PC-9 (cell line): ENCODE measurements around the gene ADISSP. TPM values are rescaled to one million over a fixed set of nuclear protein-coding genes. Genes with fewer than 3 reads are reported as not detected.
A peak's percentile ranks its signal among the peaks of the same experiment; 100 is the strongest.

Experiments
- BruUV-seq: library from RNA; stranded (reverse); fragments of 400-500 nt; replicated peaks from 2 replicates; lab custom pipeline; 2021; lab: Mats Ljungman, UMichigan
- CTCF ChIA-PET: fragments of 300-600 bp; sonication (Branson Sonifier 250); formaldehyde crosslinking; loops from one replicate; lab custom pipeline; 2022; ENCODE audit warnings: antibody characterized with exemption; lab: Charles Lee
- POLR2A ChIA-PET: fragments of 300-600 bp; sonication (Branson Sonifier 250); formaldehyde crosslinking; loops from one replicate; lab custom pipeline; 2022; ENCODE audit warnings: antibody characterized with exemption; ENCODE audit not compliant: unreplicated experiment; lab: Charles Lee
- DNase-seq, 2 experiments: peaks; one replicate each; pipeline versions ENCODE4 v3.0.0 to v3.0.0-alpha.2; 2015 to 2022; ENCODE audit warnings: mixed read lengths in 1 of 2
- H2AFZ ChIP-seq: fragments of 200-600 bp; sonication (generic); 2 replicates; pipeline ENCODE4 v1.8.1; 2017; ENCODE audit warnings: antibody characterized with exemption
- H3F3A ChIP-seq: fragments of 200-600 bp; sonication (generic); 2 replicates; pipeline ENCODE4 v1.8.1; 2017; ENCODE audit warnings: antibody characterized with exemption, mild to moderate bottlenecking, low read depth; ENCODE audit not compliant: insufficient read depth
- H3K27ac ChIP-seq: fragments of 200-600 bp; sonication (generic); 2 replicates; pipeline ENCODE4 v1.6.1; 2016; ENCODE audit warnings: mixed run types
- H3K27me3 ChIP-seq: fragments of 200-600 bp; sonication (generic); 2 replicates; pipeline ENCODE4 v1.6.1; 2016; ENCODE audit warnings: low read depth, mixed run types; ENCODE audit not compliant: insufficient read depth
- H3K36me3 ChIP-seq: fragments of 200-600 bp; sonication (generic); 2 replicates; pipeline ENCODE4 v1.6.1; 2016; ENCODE audit warnings: low read depth, mixed run types
- H3K4me1 ChIP-seq: fragments of 200-600 bp; sonication (generic); replicated peaks from 2 replicates; pipeline ENCODE4 v1.6.1; 2016; ENCODE audit warnings: mixed run types; ENCODE audit not compliant: insufficient read depth
- H3K4me2 ChIP-seq: fragments of 200-600 bp; sonication (generic); 2 replicates; pipeline ENCODE4 v1.6.1; 2017; ENCODE audit warnings: mixed run types
- H3K4me3 ChIP-seq: fragments of 200-600 bp; sonication (generic); 2 replicates; pipeline ENCODE4 v1.6.1; 2016; ENCODE audit warnings: mixed run types
- H3K79me2 ChIP-seq: fragments of 200-600 bp; sonication (generic); 2 replicates; pipeline ENCODE4 v1.6.1; 2017; ENCODE audit warnings: low read depth, mixed run types
- H3K9me2 ChIP-seq: fragments of 200-600 bp; sonication (generic); 2 replicates; pipeline ENCODE4 v1.8.1; 2017; ENCODE audit warnings: mild to moderate bottlenecking; ENCODE audit not compliant: insufficient read depth
- H3K9me3 ChIP-seq: fragments of 200-600 bp; sonication (generic); 2 replicates; pipeline ENCODE4 v1.8.1; 2016; ENCODE audit warnings: low read depth; ENCODE audit not compliant: insufficient read depth
- H4K20me1 ChIP-seq: fragments of 200-600 bp; sonication (generic); 2 replicates; pipeline ENCODE4 v1.8.1; 2017; ENCODE audit not compliant: insufficient read depth
- EZH2 ChIP-seq: fragments of 200-600 bp; sonication (generic); IDR thresholded peaks from 2 replicates; pipeline ENCODE4 v1.8.0; 2017; ENCODE audit warnings: antibody characterized with exemption, low read depth
- intact Hi-C: fragments of 100-400 bp; cut with micrococcal nuclease; formaldehyde crosslinking; loops from one replicate; pipeline ENCODE4 v1.10.0; 2022; ENCODE audit not compliant: unreplicated experiment
- total RNA-seq: library from RNA; stranded (reverse); gene quantifications from 2 replicates; pipeline ENCODE4 v1.2.3, GENCODE V29; 2021
- TF ChIP-seq, protein P1 (sequence below): fragments of 200-600 bp; sonication (generic); conservative IDR thresholded peaks from 2 replicates; pipeline ENCODE4 v1.6.1; 2017; ENCODE audit warnings: mixed run types, antibody characterized with exemption, mild to moderate bottlenecking, moderate library complexity

ADISSP gene
- total RNA-seq, 1 experiment from 2014 or later = 86.9 TPM

DNA sequence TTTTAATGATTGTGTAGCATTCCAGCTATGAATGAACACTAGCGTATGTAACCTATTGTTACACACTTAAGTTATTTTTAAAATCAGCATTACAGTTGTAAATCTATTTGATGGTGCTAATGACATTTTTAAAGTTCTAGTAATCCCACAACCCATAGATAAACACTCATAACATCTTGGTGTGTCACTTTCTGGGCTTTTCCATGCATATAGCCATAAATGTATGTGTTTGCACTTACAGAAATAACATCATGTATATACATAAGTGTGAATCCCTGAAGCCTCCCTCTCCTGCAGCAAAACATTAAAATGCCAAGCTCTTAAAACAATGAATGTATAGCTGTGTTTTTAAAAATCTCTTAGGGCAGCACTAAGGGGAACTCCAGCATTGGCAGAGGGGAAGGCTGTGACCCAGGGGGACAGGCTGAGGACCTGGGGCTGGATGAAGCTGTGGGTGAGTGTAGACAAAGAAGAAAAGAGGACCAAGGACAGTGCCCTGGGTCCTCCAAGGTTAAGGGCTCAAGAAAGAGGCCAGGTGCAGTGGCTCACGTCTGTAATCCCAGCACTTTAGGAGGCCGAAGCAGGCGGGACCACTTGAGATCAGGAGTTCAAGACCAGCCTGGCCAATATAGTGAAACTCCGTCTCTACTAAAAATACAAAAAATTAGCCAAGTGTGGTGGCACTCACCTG, 19.9 kb upstream of the ADISSP start:
- no peaks in the 10 kb centered on the region for H3K9me2 ChIP-seq
- TSS peak; percentile 58 for BruUV-seq
- peaks cover 14% of the 10 kb centered on the region for H3F3A ChIP-seq
- peaks cover 36% of the 10 kb centered on the region for H3K4me1 ChIP-seq
- DNase-seq = no peak
- peak overlapping the region; percentile 87 for H3K4me2 ChIP-seq
- H3K27me3 ChIP-seq = no peaks in the 10 kb centered on the region
- peak overlapping the region; percentile 82 for H2AFZ ChIP-seq
- H3K27ac ChIP-seq = no peak overlapping the region
- ChIA-PET POLR2A (interaction anchor here (0.6 kb wide), 3 partner anchors 8 to 83 kb away, joined by 3 to 15 read pairs (median 3); partner anchors contain the start of gene CDC25B), CTCF (interaction anchor here (0.6 to 2.1 kb wide), 6 partner anchors 19 to 63 kb away, joined by 3 to 12 read pairs (median 6); partner anchors contain the start of gene AP5S1)
- no peak for TF ChIP-seq EZH2
- TF ChIP-seq, protein P1, sequence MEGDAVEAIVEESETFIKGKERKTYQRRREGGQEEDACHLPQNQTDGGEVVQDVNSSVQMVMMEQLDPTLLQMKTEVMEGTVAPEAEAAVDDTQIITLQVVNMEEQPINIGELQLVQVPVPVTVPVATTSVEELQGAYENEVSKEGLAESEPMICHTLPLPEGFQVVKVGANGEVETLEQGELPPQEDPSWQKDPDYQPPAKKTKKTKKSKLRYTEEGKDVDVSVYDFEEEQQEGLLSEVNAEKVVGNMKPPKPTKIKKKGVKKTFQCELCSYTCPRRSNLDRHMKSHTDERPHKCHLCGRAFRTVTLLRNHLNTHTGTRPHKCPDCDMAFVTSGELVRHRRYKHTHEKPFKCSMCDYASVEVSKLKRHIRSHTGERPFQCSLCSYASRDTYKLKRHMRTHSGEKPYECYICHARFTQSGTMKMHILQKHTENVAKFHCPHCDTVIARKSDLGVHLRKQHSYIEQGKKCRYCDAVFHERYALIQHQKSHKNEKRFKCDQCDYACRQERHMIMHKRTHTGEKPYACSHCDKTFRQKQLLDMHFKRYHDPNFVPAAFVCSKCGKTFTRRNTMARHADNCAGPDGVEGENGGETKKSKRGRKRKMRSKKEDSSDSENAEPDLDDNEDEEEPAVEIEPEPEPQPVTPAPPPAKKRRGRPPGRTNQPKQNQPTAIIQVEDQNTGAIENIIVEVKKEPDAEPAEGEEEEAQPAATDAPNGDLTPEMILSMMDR = no peak
- peaks cover 30% of the 10 kb centered on the region for H4K20me1 ChIP-seq
- H3K36me3 ChIP-seq = no peaks in the 10 kb centered on the region
- H3K79me2 ChIP-seq = peaks cover 34% of the 10 kb centered on the region
- intact Hi-C loops = loop anchor here (2.0 to 10.0 kb wide), 3 partner anchors 59 to 317 kb away; partner anchors contain the start of genes MAVS and RNF24
- H3K4me3 ChIP-seq = peak overlapping the region; percentile 62
- H3K9me3 ChIP-seq = no peaks in the 10 kb centered on the region

DNA sequence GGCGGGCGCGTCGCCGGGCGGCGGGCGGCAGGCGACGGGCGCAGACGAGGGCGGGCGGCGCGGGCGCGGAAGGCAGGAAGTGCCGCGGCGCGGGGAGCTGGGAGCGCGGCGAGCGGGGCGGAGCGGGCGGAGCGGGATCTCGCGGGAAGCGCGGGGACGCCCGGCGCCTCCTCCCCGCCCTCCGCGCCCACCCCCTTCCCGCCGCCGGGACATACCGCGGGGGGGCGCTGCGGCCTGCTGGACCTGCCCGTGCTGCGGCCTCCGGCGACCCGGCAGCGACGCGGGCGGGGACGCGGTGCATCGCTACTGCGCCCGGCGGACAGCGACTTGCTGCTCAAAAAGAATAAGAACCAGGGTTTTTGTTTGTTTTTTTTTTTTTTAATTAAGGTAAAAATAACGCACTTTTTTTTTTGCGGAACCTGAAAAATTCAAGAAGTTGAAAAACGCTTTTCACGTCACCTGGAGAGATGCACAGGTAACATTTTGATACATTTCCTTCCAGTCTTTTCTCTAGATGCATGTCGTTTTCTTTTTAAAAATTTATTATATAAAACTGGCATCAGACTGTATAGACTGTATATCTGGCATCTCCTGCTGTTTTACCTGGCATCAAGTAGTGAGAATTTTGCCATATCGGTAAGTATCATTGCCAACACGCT, 19.2 kb upstream of the ADISSP start, which contains the start of gene CENPB:
CENPB (minus strand) TSS at position 76 of the 659 bp plus-strand sequence. CDS start 257 bp downstream, outside the sequence.
- Histone ChIP-seq H3K27ac (no peak within 1 kb of the TSS), H4K20me1 (peaks cover 34% of the 10 kb centered on the region), H3K27me3 (no peaks in the 10 kb centered on the region), H3K36me3 (no peaks in the 10 kb centered on the region), H3K4me1 (peaks cover 36% of the 10 kb centered on the region), H2AFZ (peak within 1 kb of the TSS; percentile 82), H3K79me2 (peaks cover 34% of the 10 kb centered on the region), H3K4me3 (peak within 1 kb of the TSS; percentile 68), H3F3A (peaks cover 21% of the 10 kb centered on the region), H3K9me2 (no peaks in the 10 kb centered on the region), H3K9me3 (no peaks in the 10 kb centered on the region), H3K4me2 (peak within 1 kb of the TSS; percentile 97)
- TF ChIP-seq, protein P1 = peak; percentile 56; the same call in 1 of the 2 replicates
- TF ChIP-seq EZH2 = no peak
- intact Hi-C loops = loop anchor here (1.0 to 10.0 kb wide), 5 partner anchors 34 to 318 kb away; partner anchors contain the start of genes AP5S1, MAVS and RNF24
- CTCF ChIA-PET = interaction anchor here (0.6 to 2.1 kb wide), 5 partner anchors 18 to 62 kb away, joined by 4 to 12 read pairs (median 6); partner anchors contain the start of gene AP5S1
- POLR2A ChIA-PET = interaction anchor here (0.6 to 1.0 kb wide), 7 partner anchors 9 to 136 kb away, joined by 3 to 15 read pairs (median 4); partner anchors contain the start of gene ADISSP
- DNase-seq = peak; percentile 59 to 96
- no TSS peak for BruUV-seq

DNA sequence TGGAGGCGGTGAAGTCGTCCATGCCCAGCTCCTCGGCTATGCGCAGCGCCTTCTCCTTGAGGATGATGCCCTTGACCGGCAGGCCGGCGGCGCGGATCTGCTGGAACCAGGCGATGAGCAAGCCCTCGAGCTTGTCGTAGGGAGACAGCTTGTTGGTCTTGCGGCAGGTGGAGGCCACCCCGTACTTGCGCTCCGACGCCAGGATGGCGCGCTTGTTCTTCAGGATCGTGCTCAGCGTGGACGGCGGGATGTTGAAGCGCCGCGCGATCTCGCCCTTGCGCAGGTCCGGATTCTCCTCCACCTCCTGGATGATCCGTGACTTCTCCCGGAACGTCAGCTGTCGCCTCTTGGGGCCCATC, 18.6 kb upstream of the ADISSP start:
- no peak overlapping the region; the same call in 1 of the 2 replicates for H2AFZ ChIP-seq
- peak overlapping the region; percentile 68 for H3K4me3 ChIP-seq
- H3K4me2 ChIP-seq = peak overlapping the region; percentile 97
- intact Hi-C loops = loop anchor here (1.0 to 10.0 kb wide), 5 partner anchors 34 to 319 kb away; partner anchors contain the start of genes AP5S1, MAVS and RNF24
- DNase-seq = peak; percentile 51 to 53
- peaks cover 34% of the 10 kb centered on the region for H3K79me2 ChIP-seq
- ChIA-PET CTCF (interaction anchor here (0.6 to 2.1 kb wide), 3 partner anchors 17 to 35 kb away, joined by 3 to 6 read pairs (median 5); partner anchors contain the start of gene AP5S1), POLR2A (interaction anchor here (0.6 to 1.0 kb wide), 4 partner anchors 9 to 98 kb away, joined by 3 to 7 read pairs (median 4); no protein-coding TSS in a partner anchor)
- BruUV-seq = no TSS peak
- no peaks in the 10 kb centered on the region for H3K9me3 ChIP-seq
- no peaks in the 10 kb centered on the region for H3K36me3 ChIP-seq
- no peak overlapping the region for H3K27ac ChIP-seq
- H4K20me1 ChIP-seq = peaks cover 38% of the 10 kb centered on the region
- H3K27me3 ChIP-seq = no peaks in the 10 kb centered on the region
- H3K9me2 ChIP-seq = no peaks in the 10 kb centered on the region
- H3F3A ChIP-seq = peaks cover 24% of the 10 kb centered on the region
- TF ChIP-seq, protein P1 = no peak
- TF ChIP-seq EZH2 = no peak
- H3K4me1 ChIP-seq = peaks cover 36% of the 10 kb centered on the region
